ENCODE results near the gene TMPRSS2.
A peak's percentile ranks its signal among the peaks of the same experiment; 100 is the strongest.

TMPRSS2 gene

GRCh38 chr21:41428847-41429246, 79.1 kb downstream of the TMPRSS2 start:
- H3K4me3 ChIP-seq (ENCODE audit: low read depth, low read length), result no peak overlapping the region
- no peak overlapping the region for H3K27ac ChIP-seq
- no peaks in the 10 kb centered on the region for H3K27me3 ChIP-seq (ENCODE audit: control insufficient read depth, insufficient read depth, low read length)
- no peak overlapping the region for H3K9ac ChIP-seq
- no peak overlapping the region for H3K4me2 ChIP-seq (ENCODE audit: low read length)
- TF ChIP-seq CTCF (IDR thresholded peaks at IDR 0.05), result no peak
- no peaks in the 10 kb centered on the region for H3K9me3 ChIP-seq (ENCODE audit: control insufficient read depth, low read length)
- H3K36me3 ChIP-seq (ENCODE audit: control insufficient read depth, insufficient read depth, low read length), result no peaks in the 10 kb centered on the region
- H3K4me1 ChIP-seq, result no peaks in the 10 kb centered on the region
- no peaks in the 10 kb centered on the region for H3K79me2 ChIP-seq
- H2AFZ ChIP-seq, result no peak overlapping the region

- Histone ChIP-seq H3K27me3 (ENCODE audit: control insufficient read depth, insufficient read depth, low read length) (no peaks in the 10 kb centered on the region), H3K36me3 (ENCODE audit: control insufficient read depth, insufficient read depth, low read length) (no peaks in the 10 kb centered on the region), H2AFZ (no peak overlapping the region), H3K9me3 (ENCODE audit: control insufficient read depth, low read length) (no peaks in the 10 kb centered on the region), H3K27ac (no peak overlapping the region), H3K4me2 (ENCODE audit: low read length) (no peak overlapping the region), H3K4me1 (no peaks in the 10 kb centered on the region), H3K9ac (no peak overlapping the region), H3K79me2 (no peaks in the 10 kb centered on the region), H3K4me3 (ENCODE audit: low read depth, low read length) (no peak overlapping the region)
- no peak for TF ChIP-seq CTCF (IDR thresholded peaks at IDR 0.05)
Observed at GRCh38 chr21:41428311-41428710, 79.6 kb downstream of the TMPRSS2 start.

GRCh38 chr21:41427556-41427955, 80.4 kb downstream of the TMPRSS2 start:
- no peaks in the 10 kb centered on the region for H3K27me3 ChIP-seq (ENCODE audit: control insufficient read depth, insufficient read depth, low read length)
- H3K79me2 ChIP-seq, result no peaks in the 10 kb centered on the region
- H3K4me2 ChIP-seq (ENCODE audit: low read length), result no peak overlapping the region
- H3K9ac ChIP-seq, result no peak overlapping the region
- no peaks in the 10 kb centered on the region for H3K36me3 ChIP-seq (ENCODE audit: control insufficient read depth, insufficient read depth, low read length)
- no peak overlapping the region for H3K27ac ChIP-seq
- no peak for TF ChIP-seq CTCF (IDR thresholded peaks at IDR 0.05)
- H2AFZ ChIP-seq, result no peak overlapping the region
- no peaks in the 10 kb centered on the region for H3K4me1 ChIP-seq
- H3K9me3 ChIP-seq (ENCODE audit: control insufficient read depth, low read length), result no peaks in the 10 kb centered on the region
- no peak overlapping the region for H3K4me3 ChIP-seq (ENCODE audit: low read depth, low read length)

- H3K9me3 ChIP-seq (ENCODE audit: control insufficient read depth, low read length), result no peaks in the 10 kb centered on the region
- no peaks in the 10 kb centered on the region for H3K27me3 ChIP-seq (ENCODE audit: control insufficient read depth, insufficient read depth, low read length)
- H3K4me2 ChIP-seq (ENCODE audit: low read length), result peak overlapping the region; percentile 83
- H3K9ac ChIP-seq, result no peak overlapping the region
- H2AFZ ChIP-seq, result peak overlapping the region; percentile 39
- no peak overlapping the region for H3K27ac ChIP-seq
- no peak for TF ChIP-seq CTCF (IDR thresholded peaks at IDR 0.05)
- no peaks in the 10 kb centered on the region for H3K36me3 ChIP-seq (ENCODE audit: control insufficient read depth, insufficient read depth, low read length)
- H3K4me3 ChIP-seq (ENCODE audit: low read depth, low read length), result peak overlapping the region; percentile 64
- no peaks in the 10 kb centered on the region for H3K4me1 ChIP-seq
- H3K79me2 ChIP-seq, result no peaks in the 10 kb centered on the region
Observed at GRCh38 chr21:41426676-41427404, 81.1 kb downstream of the TMPRSS2 start.
